HG03103 (cell line): ENCODE measurements around the gene LIPI.
A peak's percentile ranks its signal among the peaks of the same experiment; 100 is the strongest.
"Not testable (repeated sequence)": the region's sequence is repeated elsewhere in the genome, so short reads cannot be mapped to it uniquely, and the experiment has no call there.

ENCODE experiments used
- ATAC-seq: cut with Tn5 transposase; IDR thresholded peaks from one replicate; pipeline ENCODE4 v1.9.1; 2021; ENCODE audit warnings: low read depth; ENCODE audit not compliant: unreplicated experiment

The LIPI gene

DNA sequence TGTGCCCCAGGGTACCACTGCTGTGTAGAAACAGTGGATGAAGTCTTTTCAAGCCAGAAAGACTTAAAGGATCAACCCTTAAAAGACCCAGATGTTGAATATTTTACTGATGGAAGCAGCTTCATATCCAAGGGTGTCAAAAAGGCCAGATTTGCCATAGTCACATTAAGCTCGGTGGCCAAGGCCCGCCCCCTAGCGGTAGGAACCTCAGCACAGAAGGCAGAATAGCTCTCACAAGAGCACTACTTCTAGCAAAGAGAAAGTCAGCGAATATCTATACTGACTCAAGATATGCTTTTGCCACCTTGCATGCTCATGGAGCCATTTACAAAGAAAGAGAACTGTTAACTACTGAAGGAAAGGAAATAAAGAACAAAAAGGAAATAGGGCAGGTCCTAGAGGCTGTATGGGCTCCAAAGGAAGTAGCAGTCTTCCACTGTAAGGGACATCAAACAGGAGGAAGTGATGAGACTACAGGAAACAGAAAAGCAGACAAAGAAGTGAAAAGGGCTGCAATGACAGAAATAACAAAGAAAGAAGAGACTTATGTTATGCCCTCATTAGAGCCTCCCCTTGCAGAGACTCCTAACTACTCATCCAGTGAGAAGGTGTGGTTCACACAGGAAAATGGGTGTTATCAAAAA is 90.5 kb downstream of the LIPI start:
- ATAC-seq: peak; percentile 55

DNA sequence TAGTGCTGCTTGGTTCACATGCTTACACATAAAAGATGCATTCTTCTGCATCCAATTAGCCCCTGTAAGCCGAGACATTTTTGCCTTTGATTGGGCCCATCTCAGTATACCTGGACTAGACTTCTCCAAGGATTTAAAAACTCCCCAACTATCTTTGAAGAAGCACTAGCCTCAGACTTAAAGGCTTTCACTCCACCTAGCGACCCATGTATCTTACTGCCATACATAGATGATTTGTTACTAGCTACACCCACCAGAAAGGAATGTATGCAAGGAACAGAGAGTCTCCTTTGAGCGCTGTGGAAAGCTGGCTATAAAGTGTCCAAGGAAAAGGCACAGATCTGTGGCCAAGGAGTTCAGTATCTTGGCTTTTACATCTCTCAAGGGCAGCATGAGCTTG is 91.7 kb downstream of the LIPI start:
- ATAC-seq: no peak

DNA sequence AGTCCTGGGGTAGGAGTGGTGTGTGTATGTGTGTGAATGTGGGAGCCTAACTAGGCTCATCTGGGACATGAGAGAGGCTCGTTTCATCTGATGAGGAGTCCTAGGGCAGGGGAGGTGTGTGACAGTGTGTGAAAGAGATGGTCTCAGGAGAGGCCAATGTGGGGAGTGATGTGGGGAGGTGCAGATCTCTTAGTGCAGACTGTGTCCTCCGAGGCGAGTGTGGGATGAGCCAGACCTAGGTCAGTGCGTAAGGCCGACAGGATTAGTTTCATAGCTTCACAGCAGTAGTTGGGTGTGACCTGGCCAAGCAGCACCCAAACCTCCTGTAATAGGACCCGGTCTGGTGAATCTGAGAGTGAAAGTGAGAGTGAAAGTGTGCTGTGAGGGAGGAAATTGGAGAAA is 94.7 kb downstream of the LIPI start:
- ATAC-seq: peak; percentile 87

DNA sequence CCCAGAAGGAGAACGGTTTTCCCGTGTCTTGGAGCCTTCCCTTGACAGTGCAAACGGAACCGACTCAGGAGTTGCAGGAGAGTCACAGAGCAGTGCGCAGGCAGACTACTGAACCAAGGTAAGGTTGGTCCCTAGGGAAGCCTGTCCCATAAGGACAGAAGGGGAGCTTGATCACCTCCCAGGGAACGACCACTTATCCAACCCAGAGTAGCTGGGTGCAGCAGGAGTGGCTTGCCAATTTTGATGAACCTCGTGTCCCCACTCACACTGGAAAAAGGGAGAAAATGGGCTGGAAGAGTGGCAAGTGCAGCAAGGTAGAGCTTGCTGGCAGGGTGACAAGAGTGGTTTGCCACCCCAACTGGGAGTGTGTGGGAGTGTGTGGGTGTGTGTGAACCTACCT is 95.1 kb downstream of the LIPI start:
- no peak for ATAC-seq

DNA sequence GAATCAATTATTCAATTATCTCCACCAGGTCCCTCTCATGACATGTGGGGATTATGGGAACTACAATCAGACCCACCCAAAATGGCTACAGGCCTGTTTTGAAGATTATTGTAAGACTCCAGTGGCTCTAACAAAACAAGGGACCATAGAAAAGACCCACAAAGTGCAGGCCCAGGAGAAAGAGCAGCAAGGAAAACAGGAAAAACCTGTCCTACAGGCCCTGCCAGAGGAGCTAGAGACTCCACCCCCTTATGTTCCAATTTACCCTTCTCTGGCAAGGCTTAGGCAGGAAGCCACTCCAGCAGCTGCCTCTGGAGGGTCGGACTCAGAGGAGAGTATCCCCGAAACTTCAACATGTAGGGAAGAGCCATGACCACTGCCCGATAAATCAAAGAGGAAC is 96.5 kb downstream of the LIPI start:
- ATAC-seq: no peak

DNA sequence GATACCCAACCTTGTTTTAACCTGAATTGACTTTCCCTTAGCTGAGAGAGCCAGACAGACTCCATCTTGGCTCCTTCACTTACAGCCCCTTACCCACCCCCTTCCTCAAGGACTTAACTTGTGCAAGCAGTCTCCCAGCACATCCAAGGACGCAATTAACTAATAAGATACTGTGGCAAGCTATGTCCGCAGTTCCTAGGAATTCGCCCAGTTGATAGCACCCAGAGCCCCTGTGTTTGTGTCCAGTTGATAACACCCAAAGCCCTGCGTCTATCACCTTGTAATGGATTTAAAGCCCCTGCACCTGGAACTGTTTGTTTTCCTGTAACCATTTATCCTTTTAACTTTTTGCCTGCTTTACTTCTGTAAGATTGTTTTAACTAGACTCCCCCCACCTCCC is 106.2 kb downstream of the LIPI start:
- not testable (repeated sequence) for ATAC-seq

DNA sequence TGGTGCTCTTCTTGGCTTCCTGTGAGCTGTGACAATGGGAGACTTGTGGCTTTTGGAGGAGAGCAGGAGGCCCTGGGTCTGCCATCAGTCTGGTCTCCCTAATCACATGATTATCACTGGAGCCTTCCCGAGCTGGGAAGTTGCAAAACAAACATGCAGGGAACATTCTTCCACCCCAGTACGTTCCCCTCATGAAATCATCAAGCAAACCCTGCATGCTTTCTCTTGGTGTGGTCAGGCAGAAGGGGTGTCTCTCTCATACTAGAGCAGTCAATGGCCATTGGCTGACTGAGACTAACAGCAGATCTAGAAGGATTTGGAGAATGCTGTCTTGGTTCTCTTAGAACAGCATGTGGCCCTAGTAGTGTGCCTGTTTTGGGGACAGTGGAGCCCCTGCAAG is 111.2 kb downstream of the LIPI start:
- ATAC-seq: no peak

DNA sequence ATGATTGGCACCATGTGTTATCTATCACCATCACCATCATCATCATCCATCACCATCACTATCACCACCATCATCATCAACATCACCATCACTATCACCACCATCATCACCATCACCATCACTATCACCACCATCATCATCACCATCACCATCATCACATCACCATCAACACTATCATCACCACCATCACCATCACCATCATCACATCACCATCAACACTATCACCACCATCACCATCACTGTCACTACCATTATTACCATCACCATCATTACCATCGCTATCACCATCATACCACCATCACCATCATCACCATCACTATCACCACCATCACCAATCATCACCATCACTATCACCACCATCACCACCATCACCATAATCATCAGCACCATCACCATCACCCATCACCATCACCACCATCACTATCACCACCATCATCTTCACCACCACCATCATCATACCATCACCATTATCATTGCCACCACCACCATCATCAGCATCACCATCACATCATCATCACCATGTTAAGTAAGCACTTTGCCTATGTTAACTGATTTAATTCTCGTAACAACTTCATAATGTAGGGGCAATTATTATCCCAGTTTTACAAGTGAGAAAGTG is 112.8 kb downstream of the LIPI start:
- ATAC-seq: no peak

DNA sequence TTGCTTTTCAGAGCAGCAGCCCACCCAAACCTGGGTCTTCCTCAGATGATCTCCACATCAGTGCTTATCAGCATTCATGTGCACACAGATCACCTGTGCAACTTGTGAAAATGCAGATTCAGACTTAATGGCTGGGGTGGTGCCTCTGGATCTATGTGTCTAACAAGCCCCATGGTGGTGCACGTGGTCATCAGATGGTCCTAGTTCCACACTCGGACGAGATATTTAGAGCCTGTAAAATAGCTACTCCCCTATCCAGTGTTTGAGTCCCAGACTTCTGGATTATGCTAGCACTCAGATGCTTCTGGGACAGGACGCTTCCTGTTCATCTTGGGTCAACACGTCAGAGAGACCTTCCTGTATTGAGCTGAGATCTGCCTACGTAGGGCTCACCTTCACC is 114.2 kb downstream of the LIPI start:
- ATAC-seq: no peak

DNA sequence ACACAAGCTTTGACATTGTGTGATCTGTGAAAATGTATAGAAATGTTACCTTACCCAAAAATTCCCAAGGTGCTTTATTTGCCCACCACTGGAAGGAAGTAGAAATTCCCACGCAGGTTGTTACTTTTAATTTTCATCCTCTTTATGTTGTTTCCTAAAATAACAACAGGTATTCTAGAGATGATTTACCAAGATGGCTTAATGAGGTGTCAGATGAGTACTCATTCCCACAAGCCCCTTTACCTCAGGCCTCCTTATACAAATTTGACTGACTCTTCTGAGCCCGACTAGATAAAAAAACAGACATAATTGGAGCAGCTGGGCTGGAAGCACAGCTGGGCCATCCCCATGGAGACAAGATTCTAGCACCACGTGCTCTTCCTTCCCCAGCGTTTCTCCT is 114.6 kb downstream of the LIPI start:
- ATAC-seq: no peak

DNA sequence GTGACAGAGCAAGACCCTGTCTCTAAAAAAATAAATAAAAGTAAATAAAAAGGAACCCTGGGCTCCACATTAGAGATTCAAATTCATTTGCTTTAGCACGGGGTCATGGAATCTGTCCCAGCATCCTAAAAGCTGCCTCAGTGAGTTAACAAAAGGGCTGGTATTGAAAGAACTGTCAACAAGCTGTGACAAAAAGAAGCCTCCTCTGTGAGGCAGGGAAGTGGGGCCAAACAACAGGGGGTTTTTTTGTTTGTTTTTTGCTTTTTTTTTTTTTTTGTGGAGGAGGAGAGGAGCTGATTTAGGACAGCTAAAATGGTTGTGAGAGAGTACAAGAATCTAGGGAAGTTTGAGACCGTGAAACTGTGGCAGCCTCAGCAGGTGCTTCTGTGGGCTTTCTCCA is 115.7 kb downstream of the LIPI start:
- ATAC-seq: no peak

DNA sequence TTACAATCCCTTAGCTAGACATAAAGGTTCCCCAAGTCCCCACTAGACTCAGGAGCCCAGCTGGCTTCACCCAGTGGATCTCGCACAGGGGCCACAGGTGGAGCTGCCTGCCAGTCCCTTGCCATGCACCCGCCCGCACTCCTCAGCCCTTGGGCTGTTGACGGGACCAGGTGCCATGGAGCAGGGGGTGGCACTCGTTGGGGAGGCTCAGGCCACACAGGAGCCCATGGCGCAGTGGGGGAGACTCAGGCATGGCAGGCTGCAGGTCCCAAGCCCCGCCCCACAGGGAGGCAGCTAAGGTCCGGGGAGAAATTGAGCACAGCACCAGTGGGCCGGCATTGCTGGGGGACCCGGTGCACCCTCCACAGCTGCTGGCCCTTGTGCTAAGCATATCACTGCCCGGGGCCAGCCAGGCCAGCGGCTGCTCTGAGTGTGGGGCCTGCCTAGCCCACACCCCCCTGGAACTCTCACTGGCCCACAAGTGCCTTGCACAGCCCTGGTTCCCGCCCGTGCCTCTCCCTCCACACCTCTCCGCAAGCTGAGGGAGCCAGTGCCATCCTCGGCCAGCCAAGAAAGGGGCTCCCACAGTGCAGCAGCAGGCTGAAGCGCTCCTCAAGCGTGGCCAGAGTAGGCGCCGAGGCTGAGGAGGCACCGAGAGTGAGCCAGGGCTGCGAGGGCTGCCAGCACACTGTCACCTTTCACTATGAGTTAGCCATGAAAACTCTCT is 117.8 kb downstream of the LIPI start:
- ATAC-seq: no peak

DNA sequence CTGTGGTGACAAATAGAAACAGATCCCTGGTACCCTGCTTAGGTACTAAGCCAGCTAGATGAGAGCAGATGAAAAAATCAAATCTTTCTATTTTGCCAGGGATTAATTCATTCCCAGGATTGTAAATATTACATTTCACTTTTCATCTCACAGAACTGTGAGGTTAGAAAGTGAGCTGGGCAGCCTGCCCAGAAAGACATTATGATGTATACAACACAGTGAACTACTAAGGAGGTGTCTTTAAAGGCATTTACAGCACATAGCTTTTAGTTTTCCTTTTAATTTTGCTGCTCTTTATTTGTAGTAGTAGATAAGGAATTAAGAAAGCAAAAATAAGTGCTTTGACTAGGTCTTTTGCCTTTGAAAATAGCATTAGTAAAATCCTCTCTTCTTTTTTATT is 120.6 kb downstream of the LIPI start:
- ATAC-seq: not testable (repeated sequence)

DNA sequence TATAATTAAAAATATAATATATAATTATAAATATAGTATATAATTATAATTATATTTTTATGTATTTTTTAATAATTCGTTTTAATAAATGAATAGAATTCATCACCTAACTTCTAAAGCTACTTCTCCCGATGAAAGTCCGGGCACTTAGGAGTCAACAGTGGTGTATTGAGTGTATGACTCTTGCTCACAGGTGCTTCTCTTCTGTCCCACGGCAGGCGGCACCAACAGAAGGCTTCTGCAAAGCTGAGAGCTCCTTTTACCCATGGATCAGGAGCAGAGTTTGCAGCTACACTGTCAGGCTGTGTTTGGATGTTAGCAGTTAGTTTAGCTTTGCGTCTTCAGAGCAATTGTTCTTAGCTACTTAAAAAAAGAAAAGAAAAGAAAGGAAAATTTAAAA is 122.4 kb downstream of the LIPI start:
- no peak for ATAC-seq

DNA sequence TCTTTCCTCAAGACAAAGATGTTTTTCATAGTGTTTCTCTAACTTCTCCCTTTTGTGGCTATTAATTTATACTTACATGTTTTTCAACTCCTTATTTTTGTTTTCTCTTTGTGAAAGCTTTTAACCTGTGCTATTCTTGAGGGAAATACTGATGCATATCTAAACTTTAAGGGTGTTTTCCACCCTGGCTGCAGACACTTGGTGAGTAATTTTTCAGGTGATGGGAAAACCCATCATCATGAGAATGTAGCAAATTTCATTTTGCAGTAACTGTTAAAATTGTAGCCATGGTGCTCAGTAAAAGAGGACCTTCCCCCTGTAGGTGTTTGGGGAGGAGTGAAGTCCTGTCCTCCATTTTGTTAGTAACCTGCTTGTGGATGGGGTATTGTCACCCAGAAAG is 124.2 kb downstream of the LIPI start:
- ATAC-seq: no peak

DNA sequence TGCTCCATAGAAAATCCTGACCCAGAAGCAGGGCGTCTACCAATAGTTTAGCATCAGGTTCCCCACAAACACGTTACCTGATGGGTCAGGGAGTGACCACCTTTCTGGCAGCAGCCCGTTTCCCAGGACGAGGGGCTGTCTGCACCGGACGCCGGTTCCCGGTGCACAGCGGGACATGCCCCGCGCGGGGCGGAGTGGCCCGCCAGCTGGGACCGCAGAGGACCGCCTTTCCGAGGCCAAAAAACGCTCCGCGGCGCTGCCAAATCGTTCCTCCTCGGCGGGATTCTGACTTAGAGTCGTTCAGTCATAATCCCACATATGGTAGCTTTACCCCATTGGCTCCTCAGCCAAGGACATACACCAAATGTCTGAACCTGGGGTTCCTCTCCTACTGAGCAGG is 126.1 kb downstream of the LIPI start:
- no peak for ATAC-seq

DNA sequence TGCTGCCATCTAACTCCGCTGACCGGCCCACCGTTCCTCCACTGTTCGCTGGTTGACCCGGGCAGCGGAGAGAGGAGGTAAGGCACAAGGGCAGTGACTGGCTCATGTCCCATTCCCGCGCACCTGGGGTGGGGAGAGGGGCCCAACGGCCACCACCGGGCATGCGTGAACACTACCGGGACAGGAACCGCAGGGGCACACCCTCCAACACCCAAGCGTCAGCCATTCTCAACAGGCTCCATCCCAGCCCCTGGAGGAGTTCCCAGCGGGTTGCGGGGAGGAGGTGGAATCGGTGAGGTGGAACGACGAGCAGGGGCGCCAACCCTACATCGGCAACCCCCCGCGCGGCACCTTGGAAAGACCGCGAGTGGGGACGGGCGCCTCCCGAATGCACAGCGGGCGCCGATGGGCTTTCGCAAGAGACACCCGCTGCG is 126.7 kb downstream of the LIPI start:
- no peak for ATAC-seq

DNA sequence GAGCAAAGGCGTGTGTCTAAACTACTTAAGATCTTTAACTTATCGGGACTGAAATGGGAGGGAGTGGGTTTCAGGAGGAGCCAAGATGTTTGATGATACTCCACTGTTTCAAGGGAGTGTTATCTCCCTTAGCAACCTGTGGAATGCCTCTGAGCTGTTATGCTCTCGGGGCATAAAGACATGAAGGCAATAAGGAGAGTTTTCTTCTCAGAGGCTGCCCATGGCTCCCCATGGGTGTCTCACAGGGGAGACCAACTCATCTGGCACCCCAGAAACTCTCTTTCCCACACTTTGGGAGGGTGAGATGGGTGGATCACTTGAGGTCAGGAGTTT is 130.0 kb downstream of the LIPI start:
- no peak for ATAC-seq

DNA sequence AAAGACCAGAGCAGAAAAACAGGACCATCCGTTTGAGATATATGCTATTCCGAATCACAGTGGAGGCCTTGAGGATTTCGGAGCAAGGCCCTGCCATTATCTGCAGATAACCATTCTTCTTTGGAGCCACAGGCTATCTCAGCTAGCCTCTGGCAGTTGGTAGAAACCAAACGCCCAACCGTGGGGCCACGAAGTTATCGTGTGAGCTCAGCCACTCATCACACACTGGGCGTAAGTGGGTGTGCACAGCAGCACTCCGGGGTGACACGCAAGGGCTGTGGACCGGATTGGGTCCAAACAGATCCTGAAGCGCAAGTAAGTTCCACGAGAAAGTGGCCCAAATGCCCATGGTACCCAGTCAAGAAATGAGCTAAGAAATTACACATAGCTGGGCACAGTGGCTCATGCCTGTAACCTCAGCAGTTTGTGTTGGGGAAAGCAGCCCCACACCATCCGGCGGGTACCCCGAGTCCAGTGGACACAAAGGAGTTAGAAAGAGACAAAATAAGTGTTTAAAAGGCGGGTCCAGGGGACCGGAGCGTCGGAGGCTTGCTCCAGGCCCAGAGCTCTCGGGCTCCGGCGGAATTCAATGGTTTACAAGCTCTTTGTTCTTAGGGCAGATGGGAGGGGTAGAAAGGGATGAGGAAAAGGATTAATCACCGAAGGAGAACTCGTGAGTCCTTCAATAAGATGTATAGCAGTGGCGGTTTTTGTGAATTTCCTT is 130.6 kb downstream of the LIPI start:
- ATAC-seq: no peak

DNA sequence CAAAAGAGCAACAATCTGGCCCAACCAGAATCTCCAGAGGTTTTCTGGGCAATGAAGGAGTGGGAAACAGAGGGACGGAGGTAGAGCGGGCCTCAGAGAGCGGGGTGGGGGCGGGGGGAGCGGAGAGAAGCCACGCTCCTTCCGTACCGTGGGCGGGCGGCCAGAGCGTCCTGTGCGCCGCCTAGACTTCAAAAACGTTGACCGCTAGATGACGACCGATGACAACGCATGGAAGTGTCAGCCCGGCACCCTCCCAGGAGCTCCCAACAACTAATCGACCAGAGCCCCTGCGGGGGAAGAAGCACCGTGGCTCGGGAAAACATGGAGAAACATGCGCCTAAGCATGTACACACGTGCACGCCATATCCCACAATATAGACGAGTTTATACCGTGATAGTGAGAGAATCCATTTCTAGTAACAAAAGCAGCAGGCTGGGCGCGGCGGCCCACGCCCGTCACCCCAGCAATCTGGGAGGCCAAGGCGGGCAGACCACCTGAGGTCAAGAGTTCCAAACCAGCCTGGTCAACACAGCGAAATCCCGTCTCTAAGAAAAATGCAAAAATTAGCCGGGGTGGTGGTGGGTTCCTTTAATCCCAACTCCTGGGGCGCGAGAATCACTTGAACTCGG is 131.9 kb downstream of the LIPI start:
- ATAC-seq: no peak

DNA sequence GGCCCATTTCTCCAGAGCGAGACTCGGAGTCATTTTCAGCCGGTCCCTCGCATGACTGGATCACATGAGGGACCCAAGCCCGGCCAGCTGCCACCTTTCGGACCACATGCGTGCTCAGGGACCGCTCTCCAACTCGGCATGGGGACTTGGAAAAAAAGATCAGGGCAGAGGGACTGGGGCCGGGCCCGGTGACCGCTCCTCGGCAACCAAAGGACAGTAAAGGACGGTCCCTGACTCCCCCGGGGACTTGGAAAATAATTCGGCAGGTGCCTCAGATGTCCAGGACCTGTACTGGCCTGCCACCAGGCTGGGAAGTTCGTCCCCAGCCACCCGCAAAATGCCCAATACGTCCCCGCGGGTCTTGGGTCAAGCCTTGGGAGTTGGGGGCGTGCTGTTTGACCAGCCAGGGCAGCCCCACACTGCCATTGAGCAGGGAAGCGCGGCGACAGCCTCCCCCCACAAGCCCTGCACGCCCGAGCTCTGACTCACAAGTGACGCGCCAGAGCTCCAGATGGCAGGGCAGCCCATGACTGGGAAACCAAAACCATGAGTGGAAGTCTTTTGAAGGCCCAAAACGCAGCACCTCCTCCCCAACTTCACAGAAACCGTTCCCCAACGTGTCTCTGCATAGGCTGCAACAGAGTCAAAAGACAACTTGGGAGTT is 134.5 kb downstream of the LIPI start:
- ATAC-seq: no peak
